Prostate gland (tissue), 2 donors: ENCODE results near the gene SKAP1.

Experiments used
- CTCF ChIP-seq, 4 experiments: fragments of 200-600 bp in 2 of 4; fragments of 450-650 bp in 2 of 4; sonication (generic) in 2 of 4; IDR thresholded peaks; 1 replicate in 3 of 4; 2 replicates in 1 of 4; pipeline ENCODE4 v1.5.1; 2016 to 2019; ENCODE audit warnings: antibody characterized with exemption in 4 of 4, mild to moderate bottlenecking in 2 of 4, moderate library complexity in 2 of 4
- POLR2A ChIP-seq: fragments of 450-650 bp; IDR thresholded peaks from one replicate; pipeline ENCODE4 v1.6.1; 2016; ENCODE audit warnings: antibody characterized with exemption, mild to moderate bottlenecking
- POLR2AphosphoS5 ChIP-seq: sonication (generic); formaldehyde crosslinking; IDR thresholded peaks from one replicate; pipeline ENCODE4 v1.6.1; 2017; ENCODE audit warnings: antibody characterized with exemption

GRCh38 chr17:48253975-48254374 lies 176.0 kb downstream of the SKAP1 start:
- TF ChIP-seq POLR2AphosphoS5 (no peak), CTCF (IDR thresholded peaks at IDR 0.05) (no peak), POLR2A (no peak)
